Muscle layer of colon (tissue), 2 donors: ENCODE results near the gene ATXN2.
A peak's percentile ranks its signal among the peaks of the same experiment; 100 is the strongest.

Experiments
- H3K27ac ChIP-seq: one replicate; pipeline ENCODE4 v1.7.0; 2013; ENCODE audit warnings: low read depth, mild to moderate bottlenecking, low read length, moderate library complexity
- H3K27me3 ChIP-seq, 2 donors: one replicate each; pipeline ENCODE4 v1.7.0; 2013; ENCODE audit warnings: low read length in 2 of 2, mild to moderate bottlenecking in 2 of 2; ENCODE audit not compliant: insufficient read depth in 2 of 2, control insufficient read depth in 1 of 2
- H3K36me3 ChIP-seq: one replicate; pipeline ENCODE4 v1.7.0; 2013; ENCODE audit warnings: mild to moderate bottlenecking, low read length; ENCODE audit not compliant: insufficient read depth
- H3K4me1 ChIP-seq: one replicate; pipeline ENCODE4 v1.7.0; 2013; ENCODE audit warnings: mild to moderate bottlenecking, low read length; ENCODE audit not compliant: insufficient read depth
- H3K4me3 ChIP-seq, 2 donors: one replicate each; pipeline ENCODE4 v1.7.0; 2013; ENCODE audit warnings: low read length in 2 of 2, low read depth in 1 of 2, mild to moderate bottlenecking in 1 of 2, moderate library complexity in 1 of 2
- H3K9ac ChIP-seq: one replicate; pipeline ENCODE4 v1.7.0; 2013; ENCODE audit warnings: low read length
- H3K9me3 ChIP-seq: one replicate; pipeline ENCODE4 v1.7.0; 2013; ENCODE audit warnings: mild to moderate bottlenecking, low read length
- donor health status: abdominal sarcoma.
- donor health status: Adenocarcinoma of cecum.

Gene ATXN2

DNA sequence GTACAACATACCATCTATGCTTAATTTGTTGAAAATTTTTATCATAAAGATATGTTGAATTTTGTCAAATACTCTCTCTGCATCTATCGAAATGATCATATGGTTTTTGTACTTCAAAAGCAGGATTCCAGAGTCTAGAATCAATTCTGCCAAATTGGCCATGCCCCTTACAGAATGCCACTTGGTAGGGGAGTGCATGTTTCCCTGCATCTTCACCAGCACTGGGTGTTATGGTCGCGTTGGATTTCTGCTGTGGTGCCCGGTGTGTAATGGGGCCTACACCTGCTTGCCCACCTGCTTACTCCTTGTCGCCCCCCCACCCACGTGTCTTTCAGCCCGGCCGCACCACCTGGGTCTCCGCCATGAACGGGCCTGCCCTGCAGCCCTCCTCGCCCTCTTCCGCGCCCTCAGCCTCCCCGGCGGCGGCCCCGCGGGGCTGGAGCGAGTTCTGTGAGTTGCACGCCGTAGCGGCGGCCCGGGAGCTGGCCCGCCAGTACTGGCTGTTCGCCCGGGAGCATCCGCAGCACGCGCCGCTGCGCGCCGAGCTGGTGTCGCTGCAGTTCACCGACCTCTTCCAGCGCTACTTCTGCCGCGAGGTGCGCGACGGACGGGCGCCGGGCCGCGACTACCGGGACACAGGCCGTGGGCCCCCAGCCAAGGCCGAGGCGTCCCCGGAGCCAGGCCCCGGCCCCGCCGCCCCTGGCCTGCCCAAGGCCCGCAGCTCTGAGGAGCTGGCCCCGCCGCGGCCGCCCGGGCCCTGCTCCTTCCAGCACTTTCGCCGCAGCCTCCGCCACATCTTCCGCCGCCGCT lies 181.1 kb downstream of the ATXN2 start:
- H3K36me3 ChIP-seq: peaks cover 7% of the 10 kb centered on the region

GRCh38 chr12:111417290-111417689 lies 181.8 kb downstream of the ATXN2 start:
- H3K9me3 ChIP-seq: no peaks in the 10 kb centered on the region
- H3K27me3 ChIP-seq: no peaks in the 10 kb centered on the region
- no peaks in the 10 kb centered on the region for H3K4me1 ChIP-seq
- peaks cover 7% of the 10 kb centered on the region for H3K36me3 ChIP-seq
- no peak overlapping the region for H3K9ac ChIP-seq
- H3K4me3 ChIP-seq: no peak overlapping the region
- H3K27ac ChIP-seq: no peak overlapping the region

More for the DNA sequence above, 181.1 kb downstream of the ATXN2 start:
- H3K9me3 ChIP-seq: no peaks in the 10 kb centered on the region
- no peak overlapping the region for H3K9ac ChIP-seq
- H3K4me1 ChIP-seq: no peaks in the 10 kb centered on the region
- no peaks in the 10 kb centered on the region for H3K27me3 ChIP-seq
- H3K27ac ChIP-seq: no peak overlapping the region
- H3K4me3 ChIP-seq: no peak overlapping the region

DNA sequence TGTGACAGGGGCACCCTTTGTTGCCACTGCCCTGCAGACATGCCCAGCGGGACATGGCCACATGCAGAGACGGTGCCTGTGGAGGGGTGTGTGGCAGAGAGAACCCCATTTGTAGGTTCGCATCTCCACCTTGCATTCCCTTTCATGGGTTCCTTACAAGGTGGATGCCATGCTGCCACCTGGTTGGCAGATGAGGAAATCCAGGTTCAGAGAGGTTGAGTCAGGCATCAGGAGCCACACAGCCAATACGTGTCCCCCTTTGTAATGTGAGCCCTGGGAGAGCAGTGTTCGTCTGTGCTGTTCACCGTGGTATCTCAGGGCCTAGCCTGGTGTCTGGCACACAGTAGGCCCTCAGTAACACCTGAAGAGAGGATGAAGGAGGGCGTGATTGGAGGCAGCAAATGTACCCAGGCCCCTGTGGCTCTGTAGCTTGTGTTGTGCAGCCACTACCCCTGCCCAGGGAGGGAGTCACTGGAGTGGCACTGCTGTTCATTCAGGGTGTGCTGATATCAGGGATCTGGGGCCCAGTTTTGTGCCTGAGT lies 184.3 kb downstream of the ATXN2 start:
- Histone ChIP-seq H3K4me1 (peaks cover 8% of the 10 kb centered on the region), H3K27me3 (no peaks in the 10 kb centered on the region), H3K9ac (no peak overlapping the region), H3K4me3 (no peak overlapping the region), H3K9me3 (no peaks in the 10 kb centered on the region), H3K27ac (no peak overlapping the region), H3K36me3 (no peaks in the 10 kb centered on the region)

DNA sequence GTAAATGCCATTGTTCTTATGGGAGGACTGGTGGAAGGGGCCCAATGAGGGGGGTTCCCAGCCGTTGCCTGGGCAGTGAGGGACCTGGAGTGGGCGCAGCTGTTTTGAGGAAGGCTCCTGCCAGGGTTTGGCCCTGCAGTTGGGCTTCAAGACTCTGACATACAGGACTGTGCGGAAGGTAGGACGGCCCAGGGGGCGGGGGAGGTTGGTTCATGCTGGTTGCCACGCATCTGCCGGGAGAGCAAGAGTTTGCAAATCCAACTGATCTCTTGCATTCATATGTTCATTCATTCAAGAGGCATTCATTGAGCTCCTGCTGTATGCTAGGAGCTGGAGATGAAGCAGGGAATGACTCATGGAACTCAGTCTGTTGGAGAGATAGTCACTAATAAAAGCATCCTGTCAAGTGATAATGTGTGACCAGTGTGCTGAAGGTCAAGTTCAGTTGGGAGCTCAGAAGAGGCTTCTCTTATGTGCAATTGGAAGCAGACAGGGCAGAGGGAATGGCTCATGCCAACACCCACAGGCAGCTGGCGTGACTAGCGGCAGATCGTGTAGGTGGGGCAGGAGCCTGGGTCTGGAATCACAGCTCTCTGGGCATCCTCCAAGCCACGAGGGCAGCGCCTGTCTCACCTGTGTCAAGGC lies 185.6 kb downstream of the ATXN2 start:
- Histone ChIP-seq H3K4me1 (peaks cover 13% of the 10 kb centered on the region), H3K27me3 (no peaks in the 10 kb centered on the region)

GRCh38 chr12:111412830-111413441 lies 186.2 kb downstream of the ATXN2 start:
- Histone ChIP-seq H3K4me3 (no peak overlapping the region), H3K9ac (no peak overlapping the region), H3K27ac (no peak overlapping the region), H3K4me1 (peaks cover 13% of the 10 kb centered on the region), H3K9me3 (no peaks in the 10 kb centered on the region), H3K27me3 (no peaks in the 10 kb centered on the region), H3K36me3 (no peaks in the 10 kb centered on the region)

More for the DNA sequence above, 185.6 kb downstream of the ATXN2 start:
- Histone ChIP-seq H3K27ac (no peak overlapping the region), H3K9ac (no peak overlapping the region), H3K36me3 (no peaks in the 10 kb centered on the region), H3K4me3 (no peak overlapping the region), H3K9me3 (no peaks in the 10 kb centered on the region)

GRCh38 chr12:111412007-111412829 lies 186.9 kb downstream of the ATXN2 start:
- Histone ChIP-seq H3K4me1 (peaks cover 13% of the 10 kb centered on the region), H3K9me3 (no peaks in the 10 kb centered on the region), H3K36me3 (no peaks in the 10 kb centered on the region), H3K9ac (no peak overlapping the region), H3K27me3 (no peaks in the 10 kb centered on the region), H3K27ac (no peak overlapping the region), H3K4me3 (no peak overlapping the region)

DNA sequence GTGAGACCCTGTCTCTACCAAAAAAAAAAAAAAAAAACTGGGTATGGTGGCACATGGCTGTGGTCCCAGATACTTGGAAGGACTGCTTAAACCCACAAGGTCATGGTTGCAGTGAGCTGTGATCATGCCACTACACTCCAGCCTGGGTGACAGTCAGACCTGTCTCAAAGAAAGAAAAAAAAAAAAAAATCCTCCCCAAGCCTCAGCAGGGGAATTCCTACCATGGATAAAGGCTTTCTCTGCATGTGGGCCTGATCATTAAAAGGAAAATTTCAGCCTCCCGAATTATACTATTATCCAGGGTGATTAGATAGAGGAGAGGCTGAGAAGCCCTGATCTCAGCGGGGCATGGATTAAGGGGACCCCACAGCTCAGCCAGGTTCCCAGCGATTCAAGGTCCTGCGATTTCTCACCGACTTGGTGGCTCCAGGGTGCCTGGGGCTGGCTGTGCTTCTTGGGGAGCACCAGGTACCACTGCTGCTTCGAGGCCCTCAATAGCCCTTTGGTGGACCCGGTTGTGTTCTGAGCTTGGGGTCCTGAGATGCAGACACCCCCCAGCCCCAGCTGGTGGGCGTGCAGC lies 187.8 kb downstream of the ATXN2 start:
- Histone ChIP-seq H3K9me3 (no peaks in the 10 kb centered on the region), H3K4me3 (no peak overlapping the region), H3K4me1 (peaks cover 19% of the 10 kb centered on the region), H3K27me3 (no peaks in the 10 kb centered on the region), H3K9ac (no peak overlapping the region), H3K36me3 (no peaks in the 10 kb centered on the region), H3K27ac (no peak overlapping the region)

DNA sequence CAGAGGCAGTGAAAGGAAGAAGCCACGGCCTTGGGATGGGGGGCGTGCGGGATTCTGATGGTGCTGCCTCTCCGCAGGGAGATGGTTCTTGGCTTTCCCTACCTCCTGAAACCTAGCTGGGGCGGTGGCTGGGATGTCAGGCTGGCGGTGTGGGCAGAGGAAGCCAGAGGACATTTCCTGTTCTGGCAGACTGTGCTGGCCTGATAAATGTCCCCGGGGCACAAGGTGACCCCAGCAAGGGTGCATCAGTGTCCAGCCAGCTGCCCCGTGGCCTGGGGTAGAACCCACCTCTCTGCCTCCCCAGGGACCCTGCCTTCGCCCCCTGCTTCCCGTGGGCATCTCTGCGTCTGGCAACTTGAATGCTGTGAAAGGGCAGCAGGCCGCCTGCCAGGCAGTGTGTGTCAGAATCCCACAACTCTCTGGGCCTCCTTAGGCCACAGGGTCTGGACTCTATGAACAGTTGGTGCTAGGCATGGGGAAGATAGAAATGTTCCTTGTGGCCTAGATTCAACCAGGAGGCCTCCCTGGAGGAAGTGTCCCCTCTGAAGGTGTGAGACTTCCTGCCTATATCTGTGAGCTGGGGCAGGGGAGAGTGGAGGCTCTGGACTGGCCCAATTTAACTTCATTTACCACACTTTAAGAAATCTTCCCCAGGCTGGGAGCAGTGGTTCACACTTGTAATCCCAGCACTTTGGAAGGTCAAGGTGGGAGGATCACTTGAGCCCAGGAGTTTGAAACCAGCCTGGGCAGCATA lies 188.5 kb downstream of the ATXN2 start:
- Histone ChIP-seq H3K27me3 (no peaks in the 10 kb centered on the region), H3K4me3 (no peak overlapping the region)

GRCh38 chr12:111409780-111410430 lies 189.2 kb downstream of the ATXN2 start:
- no peaks in the 10 kb centered on the region for H3K9me3 ChIP-seq
- peak overlapping the region in 1 of 2 donors; percentile 76 for H3K4me3 ChIP-seq
- H3K27me3 ChIP-seq: no peaks in the 10 kb centered on the region
- no peaks in the 10 kb centered on the region for H3K36me3 ChIP-seq
- peaks cover 19% of the 10 kb centered on the region for H3K4me1 ChIP-seq
- H3K27ac ChIP-seq: peak overlapping the region; percentile 17
- no peak overlapping the region for H3K9ac ChIP-seq

More for the DNA sequence above, 188.5 kb downstream of the ATXN2 start:
- H3K36me3 ChIP-seq: no peaks in the 10 kb centered on the region
- H3K9ac ChIP-seq: no peak overlapping the region
- H3K4me1 ChIP-seq: peaks cover 19% of the 10 kb centered on the region
- no peaks in the 10 kb centered on the region for H3K9me3 ChIP-seq
- peak overlapping the region; percentile 37 for H3K27ac ChIP-seq

DNA sequence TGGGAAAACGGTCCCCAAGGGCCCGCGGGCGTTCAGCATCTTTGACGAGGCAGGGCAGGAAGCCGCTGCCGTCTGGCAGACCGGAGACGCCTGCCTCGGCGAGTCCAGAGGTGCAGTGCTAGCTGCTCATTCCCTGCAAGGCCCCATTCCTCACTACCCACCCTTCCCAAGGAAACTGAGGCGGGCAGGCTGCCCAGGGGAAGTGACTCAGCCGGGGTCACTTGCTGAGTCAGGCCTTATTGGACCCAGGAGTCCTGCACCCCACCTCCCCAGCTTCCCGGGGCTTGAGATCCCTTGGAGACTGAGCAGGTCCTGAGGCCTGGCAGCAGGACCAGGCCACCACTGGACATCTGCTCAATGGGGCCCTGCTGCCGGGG lies 189.7 kb downstream of the ATXN2 start:
- Histone ChIP-seq H3K4me1 (peaks cover 19% of the 10 kb centered on the region), H3K27me3 (no peaks in the 10 kb centered on the region), H3K9me3 (no peaks in the 10 kb centered on the region), H3K9ac (no peak overlapping the region), H3K4me3 (peak overlapping the region in 1 of 2 donors; percentile 76), H3K36me3 (no peaks in the 10 kb centered on the region), H3K27ac (no peak overlapping the region)
